Smooth muscle cell (in vitro differentiated cells): ENCODE results near the gene MCUB. TPM values are rescaled to one million over a fixed set of nuclear protein-coding genes. Genes with fewer than 3 reads are reported as not detected.

Source experiments
- DNase-seq: peaks from one replicate; lab custom pipeline; 2025; ENCODE audit not compliant: unreplicated experiment; lab: John Stamatoyannopoulos, UW
- H2AFZ ChIP-seq: fragments of 200-600 bp; sonication (generic); 2 replicates; pipeline ENCODE4 v1.6.0; 2016; ENCODE audit warnings: antibody characterized with exemption, low read depth, mild to moderate bottlenecking
- H3F3A ChIP-seq: fragments of 200-600 bp; sonication (generic); 2 replicates; pipeline ENCODE4 v1.6.0; 2017; ENCODE audit warnings: antibody characterized with exemption, low read depth
- H3K27ac ChIP-seq: fragments of 200-600 bp; sonication (generic); 2 replicates; pipeline ENCODE4 v1.5.1; 2016; ENCODE audit warnings: low read depth, mild to moderate bottlenecking
- H3K27me3 ChIP-seq: fragments of 200-600 bp; sonication (generic); 2 replicates; pipeline ENCODE4 v1.6.1; 2016; ENCODE audit warnings: low read depth, mild to moderate bottlenecking
- H3K36me3 ChIP-seq: fragments of 200-600 bp; sonication (generic); 2 replicates; pipeline ENCODE4 v1.5.1; 2016; ENCODE audit warnings: low read depth
- H3K4me1 ChIP-seq: fragments of 200-600 bp; sonication (generic); 2 replicates; pipeline ENCODE4 v1.5.1; 2016; ENCODE audit warnings: low read depth
- H3K4me2 ChIP-seq: fragments of 200-600 bp; sonication (generic); 2 replicates; pipeline ENCODE4 v1.6.0; 2016; ENCODE audit warnings: mild to moderate bottlenecking
- H3K4me3 ChIP-seq: fragments of 200-600 bp; sonication (generic); 2 replicates; pipeline ENCODE4 v1.5.1; 2016; ENCODE audit warnings: mild to moderate bottlenecking
- H3K79me2 ChIP-seq: fragments of 200-600 bp; sonication (generic); 2 replicates; pipeline ENCODE4 v1.6.0; 2016; ENCODE audit warnings: low read depth, mild to moderate bottlenecking
- H3K9ac ChIP-seq: fragments of 200-600 bp; sonication (generic); 2 replicates; pipeline ENCODE4 v1.6.0; 2016; ENCODE audit warnings: low read depth
- H3K9me3 ChIP-seq: fragments of 200-600 bp; sonication (generic); replicated peaks from 2 replicates; pipeline ENCODE4 v1.5.1; 2016; ENCODE audit warnings: low read depth
- H4K20me1 ChIP-seq: fragments of 200-600 bp; sonication (generic); 2 replicates; pipeline ENCODE4 v1.6.0; 2016; ENCODE audit warnings: low read depth
- CTCF ChIP-seq: fragments of 200-600 bp; sonication (generic); IDR thresholded peaks from 2 replicates; pipeline ENCODE4 v1.5.1; 2017; ENCODE audit warnings: borderline replicate concordance, mild to moderate bottlenecking, antibody characterized with exemption; ENCODE audit not compliant: insufficient read depth, poor library complexity, severe bottlenecking
- WGBS: methylation state at CpG from one replicate; pipeline ENCODE4 v1.1.7; 2016; ENCODE audit warnings: low lambda C conversion rate; 5-methylcytosine and 5-hydroxymethylcytosine counted together
- polyA plus RNA-seq: library from polyadenylated mRNA; unstranded; fragments of >200 nt; fragmentation: Nextera tagmentation; extraction: Ambion mirVana; gene quantifications from 2 replicates; pipeline ENCODE4 v1.2.1, GENCODE V29; 2016
- total RNA-seq: library from RNA; depleted of rRNA; stranded (reverse); fragments of >200 nt; gene quantifications from 2 replicates; pipeline ENCODE4 v1.2.3, GENCODE V29; 2014

The MCUB gene
- total and polyA plus RNA-seq, 2 experiments from 2014 or later = 2.6 to 6.4 TPM

- H3K27ac ChIP-seq = no peak overlapping the region
- H3K9me3 ChIP-seq = no peaks in the 10 kb centered on the region
- DNase-seq = no peak
- no peak overlapping the region for H3K9ac ChIP-seq
- H4K20me1 ChIP-seq = no peaks in the 10 kb centered on the region
- no peaks in the 10 kb centered on the region for H3K79me2 ChIP-seq
- H3K4me2 ChIP-seq = no peak overlapping the region
- no peaks in the 10 kb centered on the region for H3K4me1 ChIP-seq
- 70% methylated on average over 3 of the region's 3 CpGs for WGBS
- H3K27me3 ChIP-seq = no peaks in the 10 kb centered on the region
- no peak overlapping the region for H2AFZ ChIP-seq
- no peaks in the 10 kb centered on the region for H3F3A ChIP-seq
- TF ChIP-seq CTCF = no peak
- no peak overlapping the region for H3K4me3 ChIP-seq
- H3K36me3 ChIP-seq = no peaks in the 10 kb centered on the region
These were observed 102.7 kb downstream of the MCUB start for GRCh38 chr4:109662771-109663170.

GRCh38 chr4:109665783-109666485 is 105.9 kb downstream of the MCUB start:
- Histone ChIP-seq H3K79me2 (no peaks in the 10 kb centered on the region), H3K9me3 (no peaks in the 10 kb centered on the region), H4K20me1 (no peaks in the 10 kb centered on the region), H3K9ac (no peak overlapping the region), H3K4me1 (no peaks in the 10 kb centered on the region), H3K27me3 (no peaks in the 10 kb centered on the region), H2AFZ (no peak overlapping the region), H3K4me2 (no peak overlapping the region), H3K4me3 (no peak overlapping the region), H3K27ac (no peak overlapping the region), H3F3A (no peaks in the 10 kb centered on the region), H3K36me3 (no peaks in the 10 kb centered on the region)
- whole genome bisulfite sequencing = 93% methylated on average over 5 of the region's 5 CpGs
- no peak for DNase-seq
- TF ChIP-seq CTCF = no peak

GRCh38 chr4:109671350-109671749 is 111.3 kb downstream of the MCUB start:
- Histone ChIP-seq H3F3A (no peaks in the 10 kb centered on the region), H3K36me3 (no peaks in the 10 kb centered on the region), H3K4me1 (no peaks in the 10 kb centered on the region), H3K9me3 (peaks cover 6% of the 10 kb centered on the region), H3K4me3 (no peak overlapping the region), H4K20me1 (no peaks in the 10 kb centered on the region), H3K79me2 (no peaks in the 10 kb centered on the region), H3K27me3 (no peaks in the 10 kb centered on the region), H3K4me2 (no peak overlapping the region), H2AFZ (no peak overlapping the region), H3K9ac (no peak overlapping the region), H3K27ac (no peak overlapping the region)
- no peak for DNase-seq
- no peak for TF ChIP-seq CTCF
